ENCODE data around the gene SECISBP2L. TPM values are rescaled to one million over a fixed set of nuclear protein-coding genes. Genes with fewer than 3 reads are reported as not detected.

SECISBP2L gene
- total RNA-seq, 1 donor from 2014 or later, result 9.7 TPM

GRCh38 chr15:48968066-48968465, 78.2 kb downstream of the SECISBP2L start:
- Histone ChIP-seq H3K27me3 (no peaks in the 10 kb centered on the region), H3K9me3 (no peaks in the 10 kb centered on the region), H3K36me3 (no peaks in the 10 kb centered on the region), H3K4me1 (peaks cover 4 to 17% of the 10 kb centered on the region in 2 donors), H3K4me3 (no peak overlapping the region), H3K27ac (peak overlapping the region in 1 of 2 donors; percentile 77)
- TF ChIP-seq, protein P1, sequence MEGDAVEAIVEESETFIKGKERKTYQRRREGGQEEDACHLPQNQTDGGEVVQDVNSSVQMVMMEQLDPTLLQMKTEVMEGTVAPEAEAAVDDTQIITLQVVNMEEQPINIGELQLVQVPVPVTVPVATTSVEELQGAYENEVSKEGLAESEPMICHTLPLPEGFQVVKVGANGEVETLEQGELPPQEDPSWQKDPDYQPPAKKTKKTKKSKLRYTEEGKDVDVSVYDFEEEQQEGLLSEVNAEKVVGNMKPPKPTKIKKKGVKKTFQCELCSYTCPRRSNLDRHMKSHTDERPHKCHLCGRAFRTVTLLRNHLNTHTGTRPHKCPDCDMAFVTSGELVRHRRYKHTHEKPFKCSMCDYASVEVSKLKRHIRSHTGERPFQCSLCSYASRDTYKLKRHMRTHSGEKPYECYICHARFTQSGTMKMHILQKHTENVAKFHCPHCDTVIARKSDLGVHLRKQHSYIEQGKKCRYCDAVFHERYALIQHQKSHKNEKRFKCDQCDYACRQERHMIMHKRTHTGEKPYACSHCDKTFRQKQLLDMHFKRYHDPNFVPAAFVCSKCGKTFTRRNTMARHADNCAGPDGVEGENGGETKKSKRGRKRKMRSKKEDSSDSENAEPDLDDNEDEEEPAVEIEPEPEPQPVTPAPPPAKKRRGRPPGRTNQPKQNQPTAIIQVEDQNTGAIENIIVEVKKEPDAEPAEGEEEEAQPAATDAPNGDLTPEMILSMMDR (IDR thresholded peaks at IDR 0.05), result no peak
- no peak for DNase-seq (ENCODE audit: low spot score in 2 of 2)
- intact Hi-C loops (cut with DNase I), result no loop called here

- intact Hi-C loops (cut with DNase I), result no loop called here
- no peaks in the 10 kb centered on the region for H3K27me3 ChIP-seq
- H3K27ac ChIP-seq, result peak overlapping the region; percentile 71 to 77
- TF ChIP-seq, protein P1 (IDR thresholded peaks at IDR 0.05), result no peak
- peaks cover 4 to 20% of the 10 kb centered on the region in 2 donors for H3K4me1 ChIP-seq
- H3K4me3 ChIP-seq, result no peak overlapping the region
- H3K9me3 ChIP-seq, result no peaks in the 10 kb centered on the region
- DNase-seq (ENCODE audit: low spot score in 2 of 2), result no peak
- H3K36me3 ChIP-seq, result no peaks in the 10 kb centered on the region
These were observed 78.9 kb downstream of the SECISBP2L start for GRCh38 chr15:48967336-48967735.

DNA sequence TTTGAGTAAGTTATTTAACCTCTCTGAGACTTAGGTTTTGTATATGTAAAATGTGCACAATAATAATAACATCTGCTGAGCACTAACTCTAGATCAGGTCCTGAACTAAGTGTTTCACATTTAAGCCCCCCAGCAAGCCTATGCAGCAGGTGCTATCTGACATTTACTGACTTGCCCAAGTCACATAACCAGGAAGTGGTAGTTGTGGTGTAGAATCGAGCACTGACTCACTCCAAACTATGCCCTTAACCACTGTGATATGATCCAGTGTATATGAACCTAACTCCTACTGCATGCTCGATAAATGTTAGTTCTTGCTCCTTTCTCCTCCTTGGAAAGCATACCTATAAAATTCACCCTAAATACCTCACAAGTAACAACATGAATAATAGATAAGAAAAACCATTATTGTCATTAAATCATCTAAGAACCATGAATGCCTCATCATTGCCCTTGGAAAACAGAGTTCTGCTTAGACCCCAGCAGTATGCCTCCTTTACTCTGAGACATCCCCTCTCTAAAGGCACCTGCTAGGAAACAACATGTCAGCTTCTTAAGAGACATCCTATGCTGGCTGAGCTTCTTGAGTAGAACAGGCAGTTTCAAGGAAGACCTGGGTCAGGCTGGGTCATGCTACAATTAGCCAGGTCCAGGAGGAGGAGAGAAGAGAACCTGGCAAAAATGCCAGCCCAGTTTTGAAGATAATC, 79.5 kb downstream of the SECISBP2L start:
- Histone ChIP-seq H3K27ac (peak overlapping the region; percentile 71 to 77), H3K36me3 (no peaks in the 10 kb centered on the region), H3K27me3 (no peaks in the 10 kb centered on the region), H3K4me1 (peaks cover 4 to 20% of the 10 kb centered on the region in 2 donors), H3K4me3 (no peak overlapping the region), H3K9me3 (no peaks in the 10 kb centered on the region)
- TF ChIP-seq, protein P1 (IDR thresholded peaks at IDR 0.05), result no peak
- intact Hi-C loops (cut with DNase I), result no loop called here
- DNase-seq (ENCODE audit: low spot score in 2 of 2), result no peak

DNA sequence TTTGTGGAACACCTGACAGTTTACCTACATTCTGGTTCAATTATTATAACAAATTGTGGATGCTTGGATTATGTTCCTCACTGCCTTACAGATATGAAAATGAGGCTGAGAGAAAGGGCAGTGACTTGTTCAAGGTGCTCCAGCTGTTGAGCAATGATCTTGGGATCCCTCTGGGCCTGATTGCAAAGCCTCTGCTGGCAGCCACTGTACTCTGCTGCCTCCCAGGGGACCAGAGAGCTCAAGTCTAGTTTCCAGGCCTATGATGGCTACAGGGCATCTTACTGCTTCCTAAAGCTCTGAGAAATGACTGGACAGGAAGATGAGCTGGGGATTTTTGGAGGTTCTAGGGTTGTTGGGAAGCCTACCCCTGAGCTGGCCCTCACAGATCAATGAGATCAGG, 80.3 kb downstream of the SECISBP2L start:
- intact Hi-C loops (cut with DNase I), result no loop called here
- TF ChIP-seq, protein P1 (IDR thresholded peaks at IDR 0.05), result peak in 1 of 3 experiments; percentile 21
- H3K9me3 ChIP-seq, result no peaks in the 10 kb centered on the region
- H3K27me3 ChIP-seq, result no peaks in the 10 kb centered on the region
- no peak overlapping the region for H3K4me3 ChIP-seq
- peak overlapping the region; percentile 71 to 77 for H3K27ac ChIP-seq
- DNase-seq (ENCODE audit: low spot score in 2 of 2), result no peak
- no peaks in the 10 kb centered on the region for H3K36me3 ChIP-seq
- H3K4me1 ChIP-seq, result peaks cover 4 to 20% of the 10 kb centered on the region in 2 donors

DNA sequence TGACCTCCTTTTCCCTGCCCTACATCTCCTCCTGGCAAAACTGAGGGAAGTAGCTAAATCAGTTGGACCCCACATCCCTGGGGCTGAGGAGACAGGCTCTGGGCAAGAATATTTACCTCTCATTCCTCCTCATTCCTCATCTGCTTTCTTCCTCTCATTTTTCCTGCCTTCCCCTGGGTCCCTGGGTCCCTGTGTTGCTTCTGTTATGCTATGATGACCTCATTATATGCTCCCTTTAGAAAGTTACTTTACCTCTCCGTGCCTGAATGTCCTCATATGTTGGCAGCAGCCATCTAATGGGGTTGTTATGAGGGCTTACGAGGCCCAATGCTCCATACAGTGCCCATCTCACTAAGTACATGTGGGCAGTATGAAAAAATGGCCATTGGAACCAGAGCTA, 81.3 kb downstream of the SECISBP2L start:
- TF ChIP-seq, protein P1 (IDR thresholded peaks at IDR 0.05), result no peak
- Histone ChIP-seq H3K4me3 (no peak overlapping the region), H3K4me1 (peaks cover 4 to 20% of the 10 kb centered on the region in 2 donors), H3K27me3 (no peaks in the 10 kb centered on the region), H3K36me3 (no peaks in the 10 kb centered on the region), H3K27ac (peak overlapping the region; percentile 57 to 71), H3K9me3 (no peaks in the 10 kb centered on the region)
- no peak for DNase-seq (ENCODE audit: low spot score in 2 of 2)
- intact Hi-C loops (cut with DNase I), result loop anchor here (5.0 kb wide), 2 partner anchors 82 to 88 kb away; partner anchors contain the start of genes EID1 and SECISBP2L
